Stimulated activated CD8-positive, alpha-beta memory T cell treated with anti-CD3 and anti-CD28 coated beads, Interleukin-15, amount 100 ng/mL, for 1 hour (primary cell): ENCODE measurements around the gene KIAA1217.
"Not testable (repeated sequence)": the region's sequence is repeated elsewhere in the genome, so short reads cannot be mapped to it uniquely, and the experiment has no call there.

Experiments
- DNase-seq: peaks from one replicate; pipeline ENCODE4 v3.0.0-alpha.2; 2020; ENCODE audit warnings: low read depth

The KIAA1217 gene

GRCh38 chr10:24442234-24442633 lies 233.3 kb downstream of the KIAA1217 start:
- no peak for DNase-seq

GRCh38 chr10:24442641-24443174 lies 233.8 kb downstream of the KIAA1217 start:
- not testable (repeated sequence) for DNase-seq

- DNase-seq = no peak
These were observed 235.4 kb downstream of the KIAA1217 start for GRCh38 chr10:24444337-24444736.

- DNase-seq = not testable (repeated sequence)
These were observed 237.0 kb downstream of the KIAA1217 start for GRCh38 chr10:24445958-24446357.

- DNase-seq = no peak
These were observed 237.8 kb downstream of the KIAA1217 start for GRCh38 chr10:24446739-24447138.

- no peak for DNase-seq
These were observed 239.5 kb downstream of the KIAA1217 start for GRCh38 chr10:24448351-24448999.

GRCh38 chr10:24449321-24449740 lies 240.4 kb downstream of the KIAA1217 start:
- no peak for DNase-seq

- DNase-seq = no peak
These were observed 240.9 kb downstream of the KIAA1217 start for GRCh38 chr10:24449769-24450310.

GRCh38 chr10:24451325-24451820 lies 242.4 kb downstream of the KIAA1217 start:
- DNase-seq = no peak

GRCh38 chr10:24452030-24452429 lies 243.1 kb downstream of the KIAA1217 start:
- DNase-seq = no peak

GRCh38 chr10:24453404-24453830 lies 244.5 kb downstream of the KIAA1217 start:
- no peak for DNase-seq

- DNase-seq = no peak
These were observed 245.0 kb downstream of the KIAA1217 start for GRCh38 chr10:24453973-24454372.

- no peak for DNase-seq
These were observed 246.5 kb downstream of the KIAA1217 start for GRCh38 chr10:24455447-24455846.

- DNase-seq = no peak
These were observed 247.4 kb downstream of the KIAA1217 start for GRCh38 chr10:24456322-24456721.

GRCh38 chr10:24457661-24458318 lies 248.9 kb downstream of the KIAA1217 start:
- DNase-seq = no peak

GRCh38 chr10:24459836-24460235 lies 250.9 kb downstream of the KIAA1217 start:
- no peak for DNase-seq

- no peak for DNase-seq
These were observed 253.4 kb downstream of the KIAA1217 start for GRCh38 chr10:24462291-24462813.

- DNase-seq = no peak
These were observed 254.1 kb downstream of the KIAA1217 start for GRCh38 chr10:24462889-24463552.

- no peak for DNase-seq
These were observed 254.9 kb downstream of the KIAA1217 start for GRCh38 chr10:24463611-24464426.

GRCh38 chr10:24465124-24465874 lies 256.4 kb downstream of the KIAA1217 start:
- no peak for DNase-seq
